Endothelial cell of umbilical vein (primary cell): ENCODE data around the gene PDSS1.

Experiments
- CTCF ChIP-seq, 2 donors: IDR thresholded peaks; 1 replicate in 1 of 2; 2 replicates in 1 of 2; pipeline ENCODE4 v1.5.1; 2011; ENCODE audit warnings: low read length in 2 of 2, mild to moderate bottlenecking in 2 of 2, moderate library complexity in 2 of 2, control low read depth in 1 of 2, inconsistent platforms in 1 of 2, low read depth in 1 of 2; ENCODE audit not compliant: insufficient read depth in 1 of 2; ENCODE audit errors: extremely low read depth in 1 of 2
- FOS ChIP-seq: IDR thresholded peaks from 2 replicates; pipeline ENCODE4 v1.6.1; 2011; ENCODE audit warnings: mild to moderate bottlenecking, low read length, moderate library complexity, borderline replicate concordance; ENCODE audit not compliant: insufficient read depth
- MAX ChIP-seq: IDR thresholded peaks from 2 replicates; pipeline ENCODE4 v1.6.1; 2011; ENCODE audit not compliant: insufficient read depth, insufficient read length
- POLR2A ChIP-seq: IDR thresholded peaks from 2 replicates; pipeline ENCODE4 v1.6.1; 2012; ENCODE audit warnings: low read depth, mild to moderate bottlenecking, control low read depth, low read length
- POLR2AphosphoS5 ChIP-seq: IDR thresholded peaks from 2 replicates; pipeline ENCODE4 v1.6.1; 2012; ENCODE audit warnings: low read depth, mild to moderate bottlenecking, control low read depth, low read length, moderate library complexity; ENCODE audit not compliant: insufficient read depth

GRCh38 chr10:26698909-26699308 lies 1.4 kb downstream of the PDSS1 start:
- TF ChIP-seq CTCF (IDR thresholded peaks at IDR 0.05; ENCODE audit: extremely low read depth in 1 of 2, insufficient read depth in 1 of 2, low read depth in 1 of 2, low read length in 2 of 2) (no peak), FOS (no peak), POLR2A (no peak), POLR2AphosphoS5 (no peak), MAX (no peak)
